NCI-H2196 (cell line): ENCODE measurements around the gene SCD.
A peak's percentile ranks its signal among the peaks of the same experiment; 100 is the strongest.

Experiments used
- DNase-seq: peaks from one replicate; lab custom pipeline; 2025; ENCODE audit not compliant: unreplicated experiment; lab: John Stamatoyannopoulos, UW

Gene SCD

DNA sequence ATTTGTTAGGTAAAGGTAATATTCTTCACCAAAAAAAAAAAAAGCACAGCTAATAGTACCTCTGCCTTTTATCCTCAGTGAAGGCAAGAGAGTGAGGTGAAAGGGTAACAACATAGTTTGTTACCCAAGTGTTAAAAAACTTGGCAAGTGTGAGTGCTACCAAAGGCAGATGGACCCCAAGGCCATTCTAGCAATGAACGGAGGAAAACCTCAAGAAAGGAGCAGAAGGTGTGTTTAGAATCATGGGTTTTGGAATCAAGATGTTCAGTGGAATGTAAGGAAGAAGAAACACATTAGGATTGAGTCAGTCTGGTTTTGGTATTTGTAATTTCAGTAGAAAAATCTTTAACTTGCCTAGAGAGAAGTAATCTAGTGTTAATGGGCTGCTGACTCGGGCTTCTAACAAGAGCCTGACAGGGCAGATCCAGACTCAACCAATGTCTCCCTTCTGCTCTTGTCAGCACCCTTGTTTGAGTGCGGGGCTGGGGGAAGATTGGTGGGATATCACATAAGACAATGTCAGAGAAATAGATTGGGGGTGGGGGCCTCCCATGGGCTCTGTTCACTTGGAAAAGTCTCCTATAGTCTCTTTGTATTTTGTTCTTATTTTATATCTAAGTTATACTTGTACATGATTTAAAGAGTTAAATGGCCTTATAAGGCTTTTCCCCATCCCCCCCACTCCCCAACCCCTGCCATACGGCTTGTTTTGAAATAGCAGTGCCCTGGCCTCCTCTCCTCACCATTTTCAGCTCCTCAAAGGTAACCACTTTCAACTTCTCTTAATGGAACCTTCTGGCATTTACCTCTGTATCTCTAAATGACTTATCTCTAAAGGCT lies 44.4 kb downstream of the SCD start:
- no peak for DNase-seq

GRCh38 chr10:100392686-100393003 lies 45.6 kb downstream of the SCD start:
- DNase-seq, result no peak

- no peak for DNase-seq
Measured at GRCh38 chr10:100395626-100396025, 48.6 kb downstream of the SCD start.

- no peak for DNase-seq
Measured at GRCh38 chr10:100396605-100397004, 49.6 kb downstream of the SCD start.

GRCh38 chr10:100401631-100402328 lies 54.7 kb downstream of the SCD start:
- no peak for DNase-seq

DNA sequence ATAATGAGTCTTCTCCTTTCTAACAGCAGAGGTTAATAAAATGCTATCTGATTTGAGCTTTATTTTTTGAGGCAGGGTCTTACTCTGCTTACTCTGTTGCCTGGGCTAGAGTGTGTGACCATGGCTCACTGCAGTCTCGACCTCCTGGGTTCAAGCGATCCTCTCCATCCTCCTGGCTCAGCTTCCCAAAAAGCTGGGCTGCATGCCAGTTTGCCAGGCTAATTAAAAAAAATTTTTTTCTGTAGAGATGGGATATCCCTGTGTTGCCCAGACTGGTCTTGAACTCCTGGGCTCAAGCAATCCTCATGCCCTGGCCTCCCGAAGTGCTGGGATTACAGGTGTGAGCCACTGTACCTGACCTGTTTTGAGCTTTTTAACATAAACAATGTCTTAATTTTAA lies 56.7 kb downstream of the SCD start:
- DNase-seq, result peak; percentile 1

GRCh38 chr10:100413173-100413572 lies 66.1 kb downstream of the SCD start:
- DNase-seq, result no peak
